Pancreas (tissue), 10 donors: ENCODE measurements around the gene GTPBP3. TPM values are rescaled to one million over a fixed set of nuclear protein-coding genes. Genes with fewer than 3 reads are reported as not detected.
"Not testable (repeated sequence)": the region's sequence is repeated elsewhere in the genome, so short reads cannot be mapped to it uniquely, and the experiment has no call there.

Source experiments
- ATAC-seq, 4 donors: fragments of 200-7000 bp; cut with Tn5 transposase; one replicate each; pipeline versions ENCODE4 v1.8.0 to v1.9.1; 2020; ENCODE audit warnings: mild to moderate bottlenecking in 4 of 4, moderate library complexity in 4 of 4
- DNase-seq, 6 donors: peaks; one replicate each; pipeline ENCODE4 v3.0.0-alpha.2; 2020
- FAIRE-seq: peaks from 2 replicates; lab custom pipeline; 2012; peaks lifted over from hg19 to GRCh38; lab: Jason Lieb, UNC
- H3K27ac ChIP-seq, 4 donors: fragments of 200-600 bp; sonication (generic); 1 replicate in 3 of 4; 2 replicates in 1 of 4; pipeline versions ENCODE4 v1.5.0 to v1.8.0; 2020
- H3K27me3 ChIP-seq, 4 donors: fragments of 200-600 bp; one replicate each; pipeline ENCODE4 v1.8.0; 2021
- H3K36me3 ChIP-seq, 3 donors: fragments of 200-600 bp; sonication (generic) in 1 of 3; one replicate each; pipeline versions ENCODE4 v1.5.0 to v1.8.0; 2020 to 2021
- H3K4me1 ChIP-seq, 3 donors: fragments of 200-600 bp; one replicate each; pipeline ENCODE4 v1.8.0; 2021
- H3K4me3 ChIP-seq, 4 donors: fragments of 200-600 bp; sonication (generic) in 2 of 4; one replicate each; pipeline versions ENCODE4 v1.5.0 to v1.8.0; 2020 to 2021
- H3K9me3 ChIP-seq, 4 donors: fragments of 200-600 bp; one replicate each; pipeline ENCODE4 v1.8.0; 2021
- WGBS, 2 donors: extraction: QIAGEN DNeasy Blood & Tissue Kit; methylation state at CpG; one replicate each; pipeline ENCODE4 v1.1.7; 2013; 5-methylcytosine and 5-hydroxymethylcytosine counted together
- intact Hi-C, 3 donors: fragments of 100-400 bp; cut with DNase I; formaldehyde crosslinking; loops; one replicate each; pipeline versions ENCODE4 v1.11.1 to v1.14.2; 2022
- polyA plus RNA-seq, 2 donors: library from polyadenylated mRNA; stranded (reverse); fragments of 200-250 nt; gene quantifications; one replicate each; pipeline ENCODE4 v1.2.3, GENCODE V29; 2013
- total RNA-seq, 6 donors: library from RNA; stranded (reverse); fragmentation: NEBNext Ultra II Directional in 4 of 6; extraction: Animal tissue kit (Norgen Biotek cat#: 25700) in 4 of 6; gene quantifications; one replicate each; pipeline versions ENCODE4 v1.2.1 to v1.2.4, GENCODE V29; 2021 to 2023
- TF ChIP-seq, protein P1 (sequence below), 4 donors: fragments of 200-600 bp; sonication (generic) in 3 of 4; IDR thresholded peaks; one replicate each; pipeline versions ENCODE4 v1.5.0 to v1.8.0; 2021; ENCODE audit warnings: antibody characterized with exemption in 4 of 4
- donor health status: healthy with polysubstance abuse.
- donor health status: DM: no; HTN: no; CAD: no; lungs with moderate emphysema.
- donor health status: DM: no; HTN: no; CAD: no.
- donor health status: control.
- donor health status: control.
- donor health status: Bipolar disorder and iron deficiency.
- donor health status: DM: yes; HTN: yes; CAD: no.
- donor health status: DM: no; HTN: no; CAD: no.
- donor health status: DM: no; HTN: no; CAD: no.
- donor health status: DM: yes; HTN: yes; CAD: no.

Gene GTPBP3
- total and polyA plus RNA-seq, 8 donors = 9.1 to 28.2 (median 12.7) TPM

- no peaks in the 10 kb centered on the region for H3K4me1 ChIP-seq
- H3K27ac ChIP-seq = no peak overlapping the region
- 72 to 93% methylated on average over 7 of the region's 7 CpGs for WGBS, 2 donors
- H3K36me3 ChIP-seq = no peaks in the 10 kb centered on the region
- H3K9me3 ChIP-seq = no peaks in the 10 kb centered on the region
- FAIRE-seq = no peak
- TF ChIP-seq, protein P1, sequence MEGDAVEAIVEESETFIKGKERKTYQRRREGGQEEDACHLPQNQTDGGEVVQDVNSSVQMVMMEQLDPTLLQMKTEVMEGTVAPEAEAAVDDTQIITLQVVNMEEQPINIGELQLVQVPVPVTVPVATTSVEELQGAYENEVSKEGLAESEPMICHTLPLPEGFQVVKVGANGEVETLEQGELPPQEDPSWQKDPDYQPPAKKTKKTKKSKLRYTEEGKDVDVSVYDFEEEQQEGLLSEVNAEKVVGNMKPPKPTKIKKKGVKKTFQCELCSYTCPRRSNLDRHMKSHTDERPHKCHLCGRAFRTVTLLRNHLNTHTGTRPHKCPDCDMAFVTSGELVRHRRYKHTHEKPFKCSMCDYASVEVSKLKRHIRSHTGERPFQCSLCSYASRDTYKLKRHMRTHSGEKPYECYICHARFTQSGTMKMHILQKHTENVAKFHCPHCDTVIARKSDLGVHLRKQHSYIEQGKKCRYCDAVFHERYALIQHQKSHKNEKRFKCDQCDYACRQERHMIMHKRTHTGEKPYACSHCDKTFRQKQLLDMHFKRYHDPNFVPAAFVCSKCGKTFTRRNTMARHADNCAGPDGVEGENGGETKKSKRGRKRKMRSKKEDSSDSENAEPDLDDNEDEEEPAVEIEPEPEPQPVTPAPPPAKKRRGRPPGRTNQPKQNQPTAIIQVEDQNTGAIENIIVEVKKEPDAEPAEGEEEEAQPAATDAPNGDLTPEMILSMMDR (IDR thresholded peaks at IDR 0.05) = no peak
- no peak for ATAC-seq
- H3K27me3 ChIP-seq = no peaks in the 10 kb centered on the region
- no peak for DNase-seq
- H3K4me3 ChIP-seq = no peak overlapping the region
- intact Hi-C loops = no loop called here
Observed at GRCh38 chr19:17357078-17357666, 19.8 kb downstream of the GTPBP3 start.

DNA sequence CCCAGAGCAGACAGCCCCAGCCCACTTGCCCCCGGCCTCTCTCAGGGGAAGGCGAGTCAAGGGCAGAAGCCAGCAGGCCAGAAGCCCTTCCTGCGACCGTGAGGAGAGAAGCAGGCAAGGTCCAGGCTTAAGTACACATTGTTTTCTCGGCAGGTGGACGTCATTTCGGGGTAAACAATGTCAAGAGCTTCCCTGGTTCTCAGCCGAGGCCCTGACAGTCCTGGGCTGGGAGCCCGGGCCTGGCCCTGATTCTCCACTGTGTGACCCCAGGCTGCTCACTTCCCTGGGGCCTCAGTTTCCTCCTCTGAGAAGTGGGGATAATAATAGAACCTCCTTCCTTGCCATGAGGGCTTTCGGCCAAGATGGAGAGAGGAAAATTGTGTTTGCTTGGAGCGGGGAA lies 20.4 kb downstream of the GTPBP3 start:
- H3K27me3 ChIP-seq = no peaks in the 10 kb centered on the region
- intact Hi-C loops = no loop called here
- ATAC-seq (peak in 2 of 4 donors; percentile 12 to 27), DNase-seq (no peak), FAIRE-seq (no peak)
- WGBS, 2 donors = 40 to 42% methylated on average over 11 of the region's 11 CpGs
- H3K4me1 ChIP-seq = no peaks in the 10 kb centered on the region
- TF ChIP-seq, protein P1 (IDR thresholded peaks at IDR 0.05) = no peak
- no peak overlapping the region for H3K27ac ChIP-seq
- no peaks in the 10 kb centered on the region for H3K36me3 ChIP-seq
- no peaks in the 10 kb centered on the region for H3K9me3 ChIP-seq
- H3K4me3 ChIP-seq = no peak overlapping the region

DNA sequence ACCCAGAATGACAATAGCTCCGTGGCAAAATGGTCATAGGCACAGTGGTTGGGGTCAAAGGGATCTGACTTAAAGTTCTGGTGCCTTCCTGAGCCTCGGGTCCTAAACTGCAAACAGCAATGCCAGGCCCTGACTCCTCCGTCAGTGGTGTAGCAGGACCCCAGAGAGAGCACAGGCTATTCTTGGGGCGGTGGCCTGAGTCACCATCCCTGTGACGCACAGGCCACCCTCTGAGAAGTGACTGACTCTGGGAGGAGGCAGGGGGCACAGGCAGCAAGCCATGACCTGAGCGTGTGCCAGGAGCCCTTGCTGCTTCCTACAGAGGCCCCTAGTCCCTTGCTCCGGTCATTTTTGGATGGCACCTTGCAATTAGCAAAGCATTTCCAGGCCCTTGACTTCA lies 21.0 kb downstream of the GTPBP3 start:
- H3K4me3 ChIP-seq = no peak overlapping the region
- DNase-seq (no peak), ATAC-seq (no peak), FAIRE-seq (no peak)
- no peaks in the 10 kb centered on the region for H3K4me1 ChIP-seq
- no peaks in the 10 kb centered on the region for H3K36me3 ChIP-seq
- 63 to 74% methylated on average over 7 of the region's 7 CpGs for WGBS, 2 donors
- intact Hi-C loops = no loop called here
- H3K27ac ChIP-seq = no peak overlapping the region
- TF ChIP-seq, protein P1 (IDR thresholded peaks at IDR 0.05) = no peak
- no peaks in the 10 kb centered on the region for H3K9me3 ChIP-seq
- H3K27me3 ChIP-seq = no peaks in the 10 kb centered on the region

DNA sequence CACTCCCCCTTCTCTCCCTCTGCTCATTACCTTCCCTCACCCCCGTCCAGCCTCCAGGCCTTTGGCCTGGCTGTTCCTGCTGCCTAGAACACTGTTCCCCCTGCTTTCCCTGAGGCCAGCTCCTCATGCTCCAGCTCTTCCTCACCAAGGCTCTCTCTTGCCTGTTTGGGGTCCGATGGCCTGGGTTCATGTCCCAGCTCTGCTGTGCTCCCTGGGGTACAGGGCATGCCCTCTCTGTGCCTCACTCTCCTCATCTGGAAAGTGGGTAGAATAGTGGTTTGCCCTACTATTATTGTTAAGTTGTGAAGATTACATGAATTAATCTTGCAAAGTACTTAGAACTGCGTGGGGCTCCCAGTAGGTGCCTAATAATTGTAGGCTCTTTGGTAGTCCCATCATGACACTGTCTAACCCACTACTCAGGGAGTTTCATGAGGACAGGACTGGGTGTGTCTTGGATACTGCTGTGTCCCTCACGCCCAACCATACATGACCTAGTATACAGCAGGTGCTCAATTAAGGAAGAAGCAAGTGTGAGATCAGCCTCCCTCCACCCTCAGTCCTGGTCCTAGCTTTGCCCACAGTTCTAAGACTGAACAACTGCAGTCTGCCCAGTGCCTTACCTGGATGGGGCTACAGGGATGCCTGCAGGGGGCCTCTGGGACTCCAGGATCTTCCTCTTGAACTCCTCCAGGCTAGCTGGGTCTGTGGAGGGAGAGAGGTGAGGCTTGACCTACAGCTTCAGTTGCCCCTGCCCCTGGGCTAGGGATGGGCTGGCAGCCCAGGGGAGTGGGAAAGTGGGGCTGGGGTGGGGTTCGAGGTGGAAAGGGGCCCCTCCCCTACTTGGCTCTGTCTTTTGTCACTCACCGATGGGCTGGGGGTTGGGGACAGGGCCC lies 22.8 kb downstream of the GTPBP3 start:
- H3K9me3 ChIP-seq = no peaks in the 10 kb centered on the region
- intact Hi-C loops = no loop called here
- WGBS, 2 donors = 54 to 65% methylated on average over 6 of the region's 6 CpGs
- TF ChIP-seq, protein P1 (IDR thresholded peaks at IDR 0.05) = no peak
- no peaks in the 10 kb centered on the region for H3K36me3 ChIP-seq
- no peak overlapping the region for H3K4me3 ChIP-seq
- no peaks in the 10 kb centered on the region for H3K4me1 ChIP-seq
- no peak for DNase-seq
- FAIRE-seq = no peak
- no peak overlapping the region for H3K27ac ChIP-seq
- H3K27me3 ChIP-seq = no peaks in the 10 kb centered on the region
- ATAC-seq = no peak

DNA sequence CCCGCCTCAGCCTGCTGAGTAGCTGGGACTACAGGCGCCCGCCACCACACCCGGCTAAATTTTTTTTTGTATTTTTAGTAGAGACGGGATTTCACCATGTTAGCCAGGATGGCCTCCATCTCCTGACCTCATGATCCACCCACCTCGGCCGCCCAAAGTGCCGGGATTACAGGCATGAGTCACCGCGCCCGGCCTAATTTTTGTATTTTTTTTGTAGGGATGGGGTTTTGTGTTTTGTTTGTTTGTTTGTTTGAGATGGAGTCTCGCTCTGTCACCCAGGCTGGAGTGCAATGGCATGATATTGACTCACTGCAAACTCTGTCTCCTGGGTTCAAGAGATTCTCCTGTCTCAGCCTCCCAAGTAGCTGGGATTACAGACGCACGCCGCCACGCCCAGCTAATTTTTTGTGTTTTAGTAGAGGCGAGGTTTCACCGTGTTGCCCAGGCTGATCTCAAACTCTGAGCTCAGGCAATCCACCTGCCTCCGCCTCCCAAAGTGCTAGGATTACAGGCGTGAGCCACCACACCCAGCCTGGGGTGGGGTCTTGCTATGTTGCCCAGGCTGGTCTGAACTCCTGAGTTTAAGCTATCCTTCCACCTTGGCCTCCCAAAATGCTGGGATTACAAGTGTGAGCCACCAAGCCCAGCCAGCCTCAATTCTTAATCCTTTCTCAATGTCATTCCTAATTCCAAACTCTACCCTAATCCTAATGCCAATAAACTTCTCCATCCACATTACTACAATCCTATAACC lies 26.7 kb downstream of the GTPBP3 start:
- H3K4me1 ChIP-seq, H3K36me3 ChIP-seq, H3K9me3 ChIP-seq, H3K4me3 ChIP-seq, DNase-seq, FAIRE-seq, ATAC-seq, H3K27me3 ChIP-seq, intact Hi-C loops, H3K27ac ChIP-seq: not testable (repeated sequence)
- WGBS, 2 donors = 78 to 87% methylated on average over 19 to 20 of the region's 20 CpGs
